HepG2 (cell line): ENCODE data around the gene TNRC18. TPM values are rescaled to one million over a fixed set of nuclear protein-coding genes. Genes with fewer than 3 reads are reported as not detected.

ENCODE experiments used
- ATAC-seq: fragments of 200-7000 bp; cut with Tn5 transposase; 3 replicates; pipeline ENCODE4 v1.9.1; 2020; ENCODE audit warnings: mild to moderate bottlenecking, moderate library complexity
- BruUV-seq: library from RNA; stranded (reverse); fragments of 400-500 nt; replicated peaks from 2 replicates; lab custom pipeline; 2021; lab: Mats Ljungman, UMichigan
- CTCF ChIA-PET: fragments of 300-600 bp; formaldehyde crosslinking; extraction: SDS; loops from one replicate; lab custom pipeline; 2021; ENCODE audit warnings: low total read pairs, inconsistent platforms, low intra/inter-chr PET ratio; lab: Yijun Ruan, JAX
- POLR2A ChIA-PET: fragments of 350-600 bp; sonication (Branson Sonifier 250); formaldehyde crosslinking; loops from one replicate; lab custom pipeline; 2020; ENCODE audit warnings: antibody characterized with exemption, inconsistent platforms; lab: Yijun Ruan, JAX
- DNase-seq: peaks from one replicate; pipeline ENCODE4 v3.0.0-alpha.2; 2015; ENCODE audit warnings: low spot score
- FAIRE-seq: peaks from 3 replicates; lab custom pipeline; 2011; peaks lifted over from hg19 to GRCh38; lab: Jason Lieb, UNC
- H2AFZ ChIP-seq: one replicate; pipeline ENCODE4 v1.6.1; 2011; ENCODE audit warnings: low read length, inconsistent platforms
- H3K27ac ChIP-seq: fragments of 300-600 bp; 3 replicates; pipeline ENCODE4 v1.8.0; 2011; ENCODE audit warnings: mixed run types, mild to moderate bottlenecking, mixed read lengths, low read length, inconsistent platforms; ENCODE audit not compliant: insufficient read depth; ENCODE audit errors: extremely low read length
- H3K27me3 ChIP-seq, 2 experiments: fragments of 200-600 bp in 1 of 2; 2 replicates in 1 of 2; 3 replicates in 1 of 2; pipeline versions ENCODE4 v1.6.0 to v1.8.0; 2011; ENCODE audit warnings: low read length in 2 of 2, mild to moderate bottlenecking in 2 of 2, moderate library complexity in 2 of 2, inconsistent platforms in 1 of 2; ENCODE audit not compliant: insufficient read depth in 2 of 2, control insufficient read depth in 1 of 2
- H3K36me3 ChIP-seq, 2 experiments: fragments of 200-600 bp in 1 of 2; replicated peaks in 1 of 2; 2 replicates in 1 of 2; 3 replicates in 1 of 2; pipeline versions ENCODE4 v1.5.1 to v1.8.0; 2011; ENCODE audit warnings: low read length in 2 of 2, inconsistent platforms in 1 of 2; ENCODE audit not compliant: insufficient read depth in 2 of 2, control insufficient read depth in 1 of 2
- H3K4me1 ChIP-seq: 2 replicates; pipeline ENCODE4 v1.5.1; 2012; ENCODE audit warnings: low read length, inconsistent platforms; ENCODE audit not compliant: insufficient read depth
- H3K4me2 ChIP-seq: 2 replicates; pipeline ENCODE4 v1.6.0; 2011; ENCODE audit warnings: low read depth, low read length, inconsistent platforms
- H3K4me3 ChIP-seq, 3 experiments: fragments of 200-600 bp in 1 of 3; sonication (generic), shearing (Covaris generic) in 1 of 3; replicated peaks in 1 of 3; 2 replicates each; pipeline ENCODE4 v1.5.1; 2011 to 2016; ENCODE audit warnings: low read length in 3 of 3, inconsistent platforms in 2 of 3, low read depth in 2 of 3, mild to moderate bottlenecking in 2 of 3, control low read depth in 1 of 3, mixed read lengths in 1 of 3; ENCODE audit not compliant: insufficient read depth in 1 of 3
- H3K79me2 ChIP-seq: one replicate; pipeline ENCODE4 v1.6.1; 2011; ENCODE audit warnings: low read length, inconsistent platforms; ENCODE audit not compliant: insufficient read depth
- H3K9ac ChIP-seq: 2 replicates; pipeline ENCODE4 v1.6.0; 2011; ENCODE audit warnings: mild to moderate bottlenecking, low read depth, low read length, inconsistent platforms; ENCODE audit not compliant: insufficient read depth
- H3K9me3 ChIP-seq: 2 replicates; pipeline ENCODE4 v1.5.1; 2012; ENCODE audit warnings: mild to moderate bottlenecking, low read length
- H4K20me1 ChIP-seq: 2 replicates; pipeline ENCODE4 v1.6.0; 2011; ENCODE audit warnings: inconsistent platforms, mild to moderate bottlenecking, low read length, moderate library complexity; ENCODE audit not compliant: insufficient read depth
- HDAC1 ChIP-seq: sonication (generic); formaldehyde crosslinking; IDR thresholded peaks from 2 replicates; pipeline ENCODE4 v1.5.1; 2020; ENCODE audit warnings: mild to moderate bottlenecking, missing genetic modification reagents
- HIC2 ChIP-seq: sonication (generic); formaldehyde crosslinking; IDR thresholded peaks from 2 replicates; pipeline ENCODE4 v1.9.0; 2022; ENCODE audit warnings: low read depth, missing genetic modification reagents
- KLF13 ChIP-seq: sonication (generic); formaldehyde crosslinking; IDR thresholded peaks from 2 replicates; pipeline ENCODE4 v1.4.0; 2020; ENCODE audit warnings: mild to moderate bottlenecking, missing genetic modification reagents
- MXD3 ChIP-seq: IDR thresholded peaks from 2 replicates; pipeline ENCODE4 v1.6.1; 2016; ENCODE audit warnings: mild to moderate bottlenecking, missing biosample characterization, missing genetic modification reagents
- POLR2AphosphoS2 ChIP-seq: IDR thresholded peaks from 2 replicates; pipeline ENCODE4 v1.6.1; 2011; ENCODE audit warnings: low read depth, low read length, improper control_type of control experiment
- SALL2 ChIP-seq: sonication (generic); formaldehyde crosslinking; IDR thresholded peaks from 2 replicates; pipeline ENCODE4 v1.8.1; 2023; ENCODE audit warnings: mild to moderate bottlenecking, missing genetic modification reagents, inconsistent platforms
- TSC22D2 ChIP-seq: sonication (generic); formaldehyde crosslinking; IDR thresholded peaks from 2 replicates; pipeline ENCODE4 v1.5.1; 2020; ENCODE audit warnings: missing genetic modification reagents, mild to moderate bottlenecking, borderline replicate concordance
- ZNF296 ChIP-seq: sonication (generic); formaldehyde crosslinking; conservative IDR thresholded peaks from 2 replicates; pipeline ENCODE4 v1.5.0; 2020; ENCODE audit warnings: mild to moderate bottlenecking, missing genetic modification reagents
- ZNF337 ChIP-seq: sonication (generic); formaldehyde crosslinking; IDR thresholded peaks from 2 replicates; pipeline ENCODE4 v1.5.1; 2020; ENCODE audit warnings: missing genetic modification reagents, low read depth, mild to moderate bottlenecking, borderline replicate concordance
- ZNF546 ChIP-seq: sonication (generic); formaldehyde crosslinking; conservative IDR thresholded peaks from 2 replicates; pipeline ENCODE4 v1.8.1; 2023; ENCODE audit warnings: mild to moderate bottlenecking, missing genetic modification reagents
- WGBS: methylation state at CpG from one replicate; pipeline ENCODE4 v1.1.6; 2017; ENCODE audit warnings: low lambda C conversion rate; 5-methylcytosine and 5-hydroxymethylcytosine counted together
- in situ Hi-C: cut with HindIII; loops from 2 replicates; pipeline ENCODE4 v1.10.0; 2017; ENCODE audit warnings: low pct_unique_long_range_greater_than_20kb; ENCODE audit not compliant: extremely low pct_ligation_motif_present
- intact Hi-C: fragments of 100-400 bp; cut with micrococcal nuclease; formaldehyde crosslinking; loops from one replicate; pipeline ENCODE4 v1.10.0; 2022; ENCODE audit not compliant: unreplicated experiment
- polyA plus RNA-seq, 8 experiments: library from polyadenylated mRNA; depleted of rRNA in 3 of 8; stranded (reverse) in 7 of 8; unstranded in 1 of 8; fragments of >200 nt; fragmentation: Illumina TruSeq in 4 of 8; extraction: Trizol in 4 of 8; gene quantifications; 2 replicates each; pipeline versions ENCODE4 v1.2.1 to v1.2.3, GENCODE V29; 2011 to 2016; ENCODE audit warnings: low read depth in 4 of 8, missing spikeins in 1 of 8, mixed read lengths in 1 of 8; ENCODE audit not compliant: insufficient read depth in 1 of 8
- total RNA-seq, 5 experiments: library from RNA; depleted of rRNA; stranded (reverse); fragments of >200 nt; fragmentation: Illumina TruSeq; extraction: Trizol; gene quantifications; 2 replicates each; pipeline ENCODE4 v1.2.3, GENCODE V29; 2016; ENCODE audit warnings: low read depth in 1 of 5
- TF ChIP-seq, protein P1 (sequence below): sonication (generic); formaldehyde crosslinking; conservative IDR thresholded peaks from 2 replicates; pipeline ENCODE4 v1.4.0; 2020; ENCODE audit warnings: missing genetic modification reagents
- TF ChIP-seq, protein P2 (sequence below): sonication (generic); formaldehyde crosslinking; IDR thresholded peaks from 2 replicates; pipeline ENCODE4 v1.8.0; 2022; ENCODE audit warnings: mild to moderate bottlenecking, missing genetic modification reagents, moderate library complexity
- TF ChIP-seq, protein P3 (sequence below): conservative IDR thresholded peaks from 2 replicates; pipeline ENCODE4 v1.6.1; 2018; ENCODE audit warnings: missing genetic modification reagents

The TNRC18 gene
- total and polyA plus RNA-seq, 2 of the 13 experiments (the other 11 are each of a cell fraction or from before 2014, with no cell fraction given) = 11.7 to 17.4 TPM

- intact Hi-C loops (no loop called here), in situ Hi-C loops (no loop called here)
- H4K20me1 ChIP-seq = no peaks in the 10 kb centered on the region
- no peaks in the 10 kb centered on the region for H3K9me3 ChIP-seq
- peaks cover 19% of the 10 kb centered on the region for H3K4me1 ChIP-seq
- H2AFZ ChIP-seq = no peak overlapping the region
- ATAC-seq (no peak), FAIRE-seq (no peak), DNase-seq (no peak)
- H3K4me3 ChIP-seq = no peak overlapping the region
- WGBS = 0% methylated on average over 1 of the region's 6 CpGs
- H3K9ac ChIP-seq = no peak overlapping the region
- H3K27ac ChIP-seq = no peak overlapping the region
- H3K36me3 ChIP-seq = no peaks in the 10 kb centered on the region
- peaks cover 0 to 3% of the 10 kb centered on the region in 2 experiments; a peak in 2 of 5 replicates for H3K27me3 ChIP-seq
- no peaks in the 10 kb centered on the region for H3K79me2 ChIP-seq
- POLR2A ChIA-PET = interaction anchor here (1.2 kb wide), 1 partner anchor 85 kb away, joined by 4 read pairs; no protein-coding TSS in a partner anchor
- H3K4me2 ChIP-seq = no peak overlapping the region
- no peak for TF ChIP-seq KLF13 (CRISPR knock-in tag)
- TF ChIP-seq, protein P1, sequence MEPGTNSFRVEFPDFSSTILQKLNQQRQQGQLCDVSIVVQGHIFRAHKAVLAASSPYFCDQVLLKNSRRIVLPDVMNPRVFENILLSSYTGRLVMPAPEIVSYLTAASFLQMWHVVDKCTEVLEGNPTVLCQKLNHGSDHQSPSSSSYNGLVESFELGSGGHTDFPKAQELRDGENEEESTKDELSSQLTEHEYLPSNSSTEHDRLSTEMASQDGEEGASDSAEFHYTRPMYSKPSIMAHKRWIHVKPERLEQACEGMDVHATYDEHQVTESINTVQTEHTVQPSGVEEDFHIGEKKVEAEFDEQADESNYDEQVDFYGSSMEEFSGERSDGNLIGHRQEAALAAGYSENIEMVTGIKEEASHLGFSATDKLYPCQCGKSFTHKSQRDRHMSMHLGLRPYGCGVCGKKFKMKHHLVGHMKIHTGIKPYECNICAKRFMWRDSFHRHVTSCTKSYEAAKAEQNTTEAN (CRISPR knock-in tag) = no peak
- TF ChIP-seq, protein P2, sequence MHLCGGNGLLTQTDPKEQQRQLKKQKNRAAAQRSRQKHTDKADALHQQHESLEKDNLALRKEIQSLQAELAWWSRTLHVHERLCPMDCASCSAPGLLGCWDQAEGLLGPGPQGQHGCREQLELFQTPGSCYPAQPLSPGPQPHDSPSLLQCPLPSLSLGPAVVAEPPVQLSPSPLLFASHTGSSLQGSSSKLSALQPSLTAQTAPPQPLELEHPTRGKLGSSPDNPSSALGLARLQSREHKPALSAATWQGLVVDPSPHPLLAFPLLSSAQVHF = no peak
- TF ChIP-seq TSC22D2 (CRISPR knock-in tag) = no peak
- TF ChIP-seq, protein P3, sequence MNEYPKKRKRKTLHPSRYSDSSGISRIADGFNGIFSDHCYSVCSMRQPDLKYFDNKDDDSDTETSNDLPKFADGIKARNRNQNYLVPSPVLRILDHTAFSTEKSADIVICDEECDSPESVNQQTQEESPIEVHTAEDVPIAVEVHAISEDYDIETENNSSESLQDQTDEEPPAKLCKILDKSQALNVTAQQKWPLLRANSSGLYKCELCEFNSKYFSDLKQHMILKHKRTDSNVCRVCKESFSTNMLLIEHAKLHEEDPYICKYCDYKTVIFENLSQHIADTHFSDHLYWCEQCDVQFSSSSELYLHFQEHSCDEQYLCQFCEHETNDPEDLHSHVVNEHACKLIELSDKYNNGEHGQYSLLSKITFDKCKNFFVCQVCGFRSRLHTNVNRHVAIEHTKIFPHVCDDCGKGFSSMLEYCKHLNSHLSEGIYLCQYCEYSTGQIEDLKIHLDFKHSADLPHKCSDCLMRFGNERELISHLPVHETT (CRISPR knock-in tag) = no peak
- no peak for TF ChIP-seq POLR2AphosphoS2
- TF ChIP-seq ZNF337 = no peak
- TF ChIP-seq HDAC1 (CRISPR knock-in tag) = no peak
- no peak for TF ChIP-seq ZNF296
- no peak for TF ChIP-seq SALL2 (CRISPR knock-in tag)
- TF ChIP-seq MXD3 (CRISPR knock-in tag) = no peak
- no peak for TF ChIP-seq HIC2 (CRISPR knock-in tag)
- no peak for TF ChIP-seq ZNF546 (CRISPR knock-in tag)
- TF ChIP-seq, all 625 proteins: peak for 0
- CTCF ChIA-PET = no interaction called here
- no TSS peak for BruUV-seq
Observed at GRCh38 chr7:5270788-5271187, 152.8 kb downstream of the TNRC18 start.
